HCT116 (cell line): ENCODE measurements around the gene ADAM10.

Source experiments
- ATF3 ChIP-seq: IDR thresholded peaks from 2 replicates; pipeline ENCODE4 v1.6.1; 2012
- CBX3 ChIP-seq: IDR thresholded peaks from 2 replicates; pipeline ENCODE4 v1.6.1; 2012; ENCODE audit warnings: low read depth
- CTCF ChIP-seq, 3 experiments: fragments of 200-600 bp in 1 of 3; sonication (generic) in 1 of 3; IDR thresholded peaks in 2 of 3; conservative IDR thresholded peaks in 1 of 3; 2 replicates each; pipeline ENCODE4 v1.5.1; 2012 to 2017; ENCODE audit warnings: low read depth in 2 of 3, low read length in 2 of 3, antibody characterized with exemption in 1 of 3, borderline replicate concordance in 1 of 3, control low read depth in 1 of 3, mild to moderate bottlenecking in 1 of 3, mixed read lengths in 1 of 3, mixed run types in 1 of 3, moderate library complexity in 1 of 3; ENCODE audit not compliant: insufficient read depth in 1 of 3
- EGR1 ChIP-seq: IDR thresholded peaks from 2 replicates; pipeline ENCODE4 v1.6.1; 2012; ENCODE audit warnings: low read depth
- EZH2 ChIP-seq: fragments of 200-600 bp; sonication (generic); IDR thresholded peaks from 2 replicates; pipeline ENCODE4 v1.6.1; 2017; ENCODE audit warnings: antibody characterized with exemption, mixed run types
- POLR2A ChIP-seq: IDR thresholded peaks from 2 replicates; pipeline ENCODE4 v1.7.0; 2011; ENCODE audit warnings: borderline replicate concordance; ENCODE audit not compliant: insufficient read depth, insufficient read length; ENCODE audit errors: extremely low read depth
- POLR2AphosphoS5 ChIP-seq: IDR thresholded peaks from 2 replicates; pipeline ENCODE4 v1.6.1; 2011; ENCODE audit warnings: mild to moderate bottlenecking, low read depth, low read length, moderate library complexity
- RAD21 ChIP-seq: IDR thresholded peaks from 2 replicates; pipeline ENCODE4 v1.6.1; 2012; ENCODE audit warnings: low read depth, mild to moderate bottlenecking
- REST ChIP-seq: IDR thresholded peaks from 2 replicates; pipeline ENCODE4 v1.6.1; 2012; ENCODE audit warnings: low read depth
- SP1 ChIP-seq: IDR thresholded peaks from 2 replicates; pipeline ENCODE4 v1.6.1; 2012; ENCODE audit warnings: low read depth
- YY1 ChIP-seq: IDR thresholded peaks from 2 replicates; pipeline ENCODE4 v1.6.1; 2011; ENCODE audit warnings: low read length, low read depth, moderate library complexity, mild to moderate bottlenecking; ENCODE audit not compliant: insufficient replicate concordance; ENCODE audit errors: extremely low read depth
- ZNF274 ChIP-seq: fragments of 200-500 bp; sonication (Bioruptor generic); IDR thresholded peaks from 2 replicates; pipeline ENCODE4 v1.6.1; 2014; ENCODE audit warnings: mild to moderate bottlenecking, low read depth, low read length, inconsistent platforms
- TF ChIP-seq, protein P1 (sequence below): IDR thresholded peaks from 2 replicates; pipeline ENCODE4 v1.6.1; 2012

- TF ChIP-seq CTCF (IDR thresholded peaks at IDR 0.05 in 2 of 3, conservative IDR thresholded peaks at IDR 0.05 in 1 of 3; ENCODE audit: borderline replicate concordance in 1 of 3, insufficient read depth in 1 of 3, low read depth in 2 of 3, low read length in 2 of 3) = no peak
- no peak for TF ChIP-seq EGR1
- TF ChIP-seq ZNF274 = no peak
- TF ChIP-seq ATF3 = no peak
- TF ChIP-seq CBX3 = no peak
- no peak for TF ChIP-seq POLR2A
- no peak for TF ChIP-seq REST
- TF ChIP-seq SP1 = no peak
- TF ChIP-seq POLR2AphosphoS5 = no peak
- TF ChIP-seq RAD21 = no peak
- no peak for TF ChIP-seq YY1
- TF ChIP-seq, protein P1, sequence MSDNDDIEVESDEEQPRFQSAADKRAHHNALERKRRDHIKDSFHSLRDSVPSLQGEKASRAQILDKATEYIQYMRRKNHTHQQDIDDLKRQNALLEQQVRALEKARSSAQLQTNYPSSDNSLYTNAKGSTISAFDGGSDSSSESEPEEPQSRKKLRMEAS = no peak
- TF ChIP-seq EZH2 = no peak
These were observed 27.6 kb upstream of the ADAM10 start for GRCh38 chr15:58777107-58777506.
